Stimulated activated naive CD8-positive, alpha-beta T cell treated with anti-CD3 and anti-CD28 coated beads, Interleukin-15, amount 100 ng/mL, for 72 hours (primary cell): ENCODE measurements around the gene CCDC157.

Experiments
- ATAC-seq: fragments of 150-1000 bp; cut with Tn5 transposase; 2 replicates; pipeline ENCODE4 v1.10.0; 2021; ENCODE audit warnings: mild to moderate bottlenecking, moderate library complexity
- DNase-seq, 2 donors: peaks; one replicate each; pipeline ENCODE4 v3.0.0; 2021 to 2022
- H3K27ac Mint-ChIP-seq, 2 donors: one replicate each; pipeline ENCODE4 v1.8.0; 2022; ENCODE audit warnings: mild to moderate bottlenecking in 2 of 2, mixed read lengths in 2 of 2, moderate library complexity in 2 of 2
- H3K27me3 Mint-ChIP-seq: one replicate; pipeline ENCODE4 v1.8.0; 2022; ENCODE audit warnings: mixed read lengths
- H3K4me1 Mint-ChIP-seq: one replicate; pipeline ENCODE4 v1.8.0; 2022; ENCODE audit warnings: mild to moderate bottlenecking, mixed read lengths
- H3K4me3 Mint-ChIP-seq, 2 donors: one replicate each; pipeline ENCODE4 v1.8.0; 2022; ENCODE audit warnings: mild to moderate bottlenecking in 2 of 2, mixed read lengths in 2 of 2, moderate library complexity in 1 of 2
- H3K9me3 Mint-ChIP-seq, 2 donors: one replicate each; pipeline ENCODE4 v1.8.0; 2022; ENCODE audit warnings: mixed read lengths in 2 of 2

Gene CCDC157

GRCh38 chr22:30361916-30362650, 5.3 kb downstream of the CCDC157 start:
- H3K9me3 Mint-ChIP-seq: no peaks in the 10 kb centered on the region
- H3K27me3 Mint-ChIP-seq: peaks cover 7% of the 10 kb centered on the region
- H3K4me3 Mint-ChIP-seq: no peak overlapping the region
- H3K27ac Mint-ChIP-seq: peak overlapping the region in 1 of 2 donors; percentile 31
- H3K4me1 Mint-ChIP-seq: peaks cover 16% of the 10 kb centered on the region
- DNase-seq (no peak), ATAC-seq (no peak)

GRCh38 chr22:30362651-30363281, 6.0 kb downstream of the CCDC157 start:
- no peaks in the 10 kb centered on the region for H3K9me3 Mint-ChIP-seq
- no peak overlapping the region for H3K27ac Mint-ChIP-seq
- peaks cover 9% of the 10 kb centered on the region for H3K4me1 Mint-ChIP-seq
- ATAC-seq (no peak), DNase-seq (no peak)
- peaks cover 6% of the 10 kb centered on the region for H3K27me3 Mint-ChIP-seq
- no peak overlapping the region for H3K4me3 Mint-ChIP-seq

GRCh38 chr22:30365891-30366290, 9.1 kb downstream of the CCDC157 start:
- H3K4me3 Mint-ChIP-seq: no peak overlapping the region
- no peaks in the 10 kb centered on the region for H3K27me3 Mint-ChIP-seq
- no peak for DNase-seq
- no peak for ATAC-seq
- no peak overlapping the region for H3K27ac Mint-ChIP-seq
- no peaks in the 10 kb centered on the region for H3K4me1 Mint-ChIP-seq
- no peaks in the 10 kb centered on the region for H3K9me3 Mint-ChIP-seq

GRCh38 chr22:30368420-30368819, 11.6 kb downstream of the CCDC157 start:
- Mint-ChIP-seq H3K4me1 (no peaks in the 10 kb centered on the region), H3K9me3 (no peaks in the 10 kb centered on the region), H3K4me3 (no peak overlapping the region), H3K27me3 (no peaks in the 10 kb centered on the region), H3K27ac (no peak overlapping the region)
- no peak for DNase-seq
- no peak for ATAC-seq

GRCh38 chr22:30370641-30371230, 13.9 kb downstream of the CCDC157 start:
- H3K4me3 Mint-ChIP-seq: no peak overlapping the region
- ATAC-seq: no peak
- H3K9me3 Mint-ChIP-seq: no peaks in the 10 kb centered on the region
- H3K27ac Mint-ChIP-seq: peak overlapping the region; percentile 25 to 76
- DNase-seq: no peak
- H3K4me1 Mint-ChIP-seq: no peaks in the 10 kb centered on the region
- H3K27me3 Mint-ChIP-seq: no peaks in the 10 kb centered on the region

GRCh38 chr22:30371321-30371720, 14.5 kb downstream of the CCDC157 start:
- ATAC-seq (no peak), DNase-seq (no peak)
- H3K27me3 Mint-ChIP-seq: no peaks in the 10 kb centered on the region
- no peak overlapping the region for H3K4me3 Mint-ChIP-seq
- no peaks in the 10 kb centered on the region for H3K9me3 Mint-ChIP-seq
- no peak overlapping the region for H3K27ac Mint-ChIP-seq
- H3K4me1 Mint-ChIP-seq: no peaks in the 10 kb centered on the region

GRCh38 chr22:30371981-30372380, 15.2 kb downstream of the CCDC157 start:
- no peaks in the 10 kb centered on the region for H3K4me1 Mint-ChIP-seq
- no peaks in the 10 kb centered on the region for H3K27me3 Mint-ChIP-seq
- DNase-seq (no peak), ATAC-seq (no peak)
- peak overlapping the region; percentile 8 to 55 for H3K27ac Mint-ChIP-seq
- H3K4me3 Mint-ChIP-seq: no peak overlapping the region
- no peaks in the 10 kb centered on the region for H3K9me3 Mint-ChIP-seq

GRCh38 chr22:30372915-30373314, 16.1 kb downstream of the CCDC157 start:
- H3K4me3 Mint-ChIP-seq: no peak overlapping the region
- DNase-seq (no peak), ATAC-seq (no peak)
- H3K4me1 Mint-ChIP-seq: no peaks in the 10 kb centered on the region
- no peaks in the 10 kb centered on the region for H3K9me3 Mint-ChIP-seq
- no peak overlapping the region for H3K27ac Mint-ChIP-seq
- no peaks in the 10 kb centered on the region for H3K27me3 Mint-ChIP-seq

- no peak for DNase-seq
- Mint-ChIP-seq H3K4me3 (no peak overlapping the region), H3K9me3 (no peaks in the 10 kb centered on the region), H3K27me3 (no peaks in the 10 kb centered on the region), H3K4me1 (no peaks in the 10 kb centered on the region), H3K27ac (peak overlapping the region in 1 of 2 donors; percentile 90)
- no peak for ATAC-seq
Measured at GRCh38 chr22:30373331-30374325, 16.8 kb downstream of the CCDC157 start.

- no peak overlapping the region for H3K4me3 Mint-ChIP-seq
- H3K9me3 Mint-ChIP-seq: no peaks in the 10 kb centered on the region
- ATAC-seq: no peak
- H3K27me3 Mint-ChIP-seq: no peaks in the 10 kb centered on the region
- peak overlapping the region in 1 of 2 donors; percentile 34 for H3K27ac Mint-ChIP-seq
- no peaks in the 10 kb centered on the region for H3K4me1 Mint-ChIP-seq
- no peak for DNase-seq
Measured at GRCh38 chr22:30375312-30375849, 18.6 kb downstream of the CCDC157 start.

GRCh38 chr22:30380011-30380410, 23.2 kb downstream of the CCDC157 start:
- no peak for DNase-seq
- no peaks in the 10 kb centered on the region for H3K27me3 Mint-ChIP-seq
- H3K4me3 Mint-ChIP-seq: no peak overlapping the region
- no peak overlapping the region for H3K27ac Mint-ChIP-seq
- no peak for ATAC-seq
- no peaks in the 10 kb centered on the region for H3K9me3 Mint-ChIP-seq
- H3K4me1 Mint-ChIP-seq: peaks cover 14% of the 10 kb centered on the region

GRCh38 chr22:30381264-30381663, 24.5 kb downstream of the CCDC157 start:
- no peaks in the 10 kb centered on the region for H3K9me3 Mint-ChIP-seq
- DNase-seq (no peak), ATAC-seq (peak; percentile 52)
- no peak overlapping the region for H3K4me3 Mint-ChIP-seq
- H3K27ac Mint-ChIP-seq: no peak overlapping the region
- no peaks in the 10 kb centered on the region for H3K27me3 Mint-ChIP-seq
- H3K4me1 Mint-ChIP-seq: peaks cover 17% of the 10 kb centered on the region

- no peaks in the 10 kb centered on the region for H3K27me3 Mint-ChIP-seq
- H3K9me3 Mint-ChIP-seq: no peaks in the 10 kb centered on the region
- DNase-seq: no peak
- H3K27ac Mint-ChIP-seq: no peak overlapping the region
- no peak for ATAC-seq
- H3K4me3 Mint-ChIP-seq: no peak overlapping the region
- H3K4me1 Mint-ChIP-seq: peaks cover 26% of the 10 kb centered on the region
Measured at GRCh38 chr22:30382340-30382739, 25.5 kb downstream of the CCDC157 start.

GRCh38 chr22:30383061-30383460, 26.3 kb downstream of the CCDC157 start:
- DNase-seq (no peak), ATAC-seq (no peak)
- H3K4me1 Mint-ChIP-seq: peaks cover 31% of the 10 kb centered on the region
- no peak overlapping the region for H3K27ac Mint-ChIP-seq
- no peaks in the 10 kb centered on the region for H3K9me3 Mint-ChIP-seq
- no peaks in the 10 kb centered on the region for H3K27me3 Mint-ChIP-seq
- no peak overlapping the region for H3K4me3 Mint-ChIP-seq

- Mint-ChIP-seq H3K4me1 (peaks cover 26% of the 10 kb centered on the region), H3K4me3 (peak overlapping the region in 1 of 2 donors; percentile 88), H3K27me3 (no peaks in the 10 kb centered on the region), H3K9me3 (no peaks in the 10 kb centered on the region), H3K27ac (peak overlapping the region in 1 of 2 donors; percentile 89)
- ATAC-seq: no peak
- no peak for DNase-seq
Measured at GRCh38 chr22:30385942-30386341, 29.1 kb downstream of the CCDC157 start.
